HG03460 (cell line): ENCODE measurements around the gene ACTC1.

Source experiments
- ATAC-seq: cut with Tn5 transposase; IDR thresholded peaks from one replicate; pipeline ENCODE4 v1.9.1; 2021; ENCODE audit not compliant: unreplicated experiment

The ACTC1 gene

GRCh38 chr15:34802371-34802770 lies 7.0 kb upstream of the ACTC1 start:
- no peak for ATAC-seq

- ATAC-seq, result no peak
Observed at GRCh38 chr15:34799149-34800101, 4.1 kb upstream of the ACTC1 start.

GRCh38 chr15:34796847-34797435 lies 1.6 kb upstream of the ACTC1 start:
- no peak for ATAC-seq

GRCh38 chr15:34794590-34795206 lies 651 bp downstream of the ACTC1 start:
- ATAC-seq, result no peak

- no peak for ATAC-seq
Observed at GRCh38 chr15:34793901-34794300, 1.4 kb downstream of the ACTC1 start.

- no peak for ATAC-seq
Observed at GRCh38 chr15:34793071-34793470, 2.3 kb downstream of the ACTC1 start.

GRCh38 chr15:34791701-34792100 lies 3.6 kb downstream of the ACTC1 start:
- no peak for ATAC-seq

GRCh38 chr15:34790121-34790520 lies 5.2 kb downstream of the ACTC1 start:
- ATAC-seq, result no peak

- ATAC-seq, result no peak
Observed at GRCh38 chr15:34789326-34789725, 6.0 kb downstream of the ACTC1 start.

GRCh38 chr15:34786206-34786605 lies 9.1 kb downstream of the ACTC1 start:
- no peak for ATAC-seq

GRCh38 chr15:34783991-34784390 lies 11.4 kb downstream of the ACTC1 start:
- no peak for ATAC-seq

GRCh38 chr15:34783431-34783830 lies 11.9 kb downstream of the ACTC1 start:
- no peak for ATAC-seq

- ATAC-seq, result no peak
Observed at GRCh38 chr15:34782901-34783300, 12.4 kb downstream of the ACTC1 start.

- no peak for ATAC-seq
Observed at GRCh38 chr15:34780725-34781124, 14.6 kb downstream of the ACTC1 start.

- ATAC-seq, result no peak
Observed at GRCh38 chr15:34776606-34777105, 18.7 kb downstream of the ACTC1 start.

- ATAC-seq, result no peak
Observed at GRCh38 chr15:34773917-34774316, 21.4 kb downstream of the ACTC1 start.

GRCh38 chr15:34773013-34773412 lies 22.3 kb downstream of the ACTC1 start:
- ATAC-seq, result no peak

- ATAC-seq, result no peak
Observed at GRCh38 chr15:34772312-34772711, 23.0 kb downstream of the ACTC1 start.

GRCh38 chr15:34769711-34770110 lies 25.6 kb downstream of the ACTC1 start:
- ATAC-seq, result no peak

- ATAC-seq, result no peak
Observed at GRCh38 chr15:34768530-34768929, 26.8 kb downstream of the ACTC1 start.

GRCh38 chr15:34765741-34766140 lies 29.6 kb downstream of the ACTC1 start:
- ATAC-seq, result no peak

- ATAC-seq, result no peak
Observed at GRCh38 chr15:34760909-34761308, 34.4 kb downstream of the ACTC1 start.
